Transverse colon (tissue), 4 donors: ENCODE measurements around the gene RIPOR3. TPM values are rescaled to one million over a fixed set of nuclear protein-coding genes. Genes with fewer than 3 reads are reported as not detected.

Experiments used
- DNase-seq: peaks from one replicate; pipeline ENCODE4 v3.0.0-alpha.2; 2019
- H3K27ac ChIP-seq, 4 donors: fragments of 200-600 bp; sonication (generic); 2 replicates each; pipeline ENCODE4 v1.5.1; 2016 to 2018; ENCODE audit warnings: inconsistent platforms in 4 of 4
- H3K27me3 ChIP-seq: fragments of 200-600 bp; sonication (generic); 2 replicates; pipeline ENCODE4 v1.5.1; 2017; ENCODE audit warnings: inconsistent platforms
- H3K36me3 ChIP-seq, 4 donors: fragments of 200-600 bp; sonication (generic); 2 replicates each; pipeline ENCODE4 v1.5.1; 2017 to 2019; ENCODE audit warnings: inconsistent platforms in 4 of 4
- H3K4me1 ChIP-seq, 4 donors: fragments of 200-600 bp; sonication (generic); 2 replicates each; pipeline ENCODE4 v1.5.1; 2017 to 2020; ENCODE audit warnings: inconsistent platforms in 4 of 4
- H3K4me3 ChIP-seq, 4 donors: fragments of 200-600 bp; sonication (generic); 1 replicate in 1 of 4; 2 replicates in 3 of 4; pipeline versions ENCODE4 v1.5.1 to v1.6.1; 2017 to 2019; ENCODE audit warnings: inconsistent platforms in 4 of 4
- H3K9me3 ChIP-seq, 2 donors: fragments of 200-600 bp; sonication (generic); 2 replicates each; pipeline ENCODE4 v1.5.1; 2017 to 2019; ENCODE audit warnings: inconsistent platforms in 2 of 2
- CTCF ChIP-seq, 5 experiments: fragments of 200-600 bp in 3 of 5; fragments of 450-650 bp in 2 of 5; sonication (generic) in 3 of 5; IDR thresholded peaks; 1 replicate in 2 of 5; 2 replicates in 3 of 5; pipeline ENCODE4 v1.5.1; 2016 to 2017; ENCODE audit warnings: antibody characterized with exemption in 5 of 5, inconsistent platforms in 3 of 5, mild to moderate bottlenecking in 2 of 5, moderate library complexity in 1 of 5
- EP300 ChIP-seq: sonication (generic); formaldehyde crosslinking; IDR thresholded peaks from one replicate; pipeline ENCODE4 v1.6.1; 2017; ENCODE audit warnings: antibody characterized with exemption, low read depth
- POLR2A ChIP-seq: fragments of 450-650 bp; IDR thresholded peaks from one replicate; pipeline ENCODE4 v1.6.1; 2016; ENCODE audit warnings: antibody characterized with exemption, mild to moderate bottlenecking, moderate library complexity
- POLR2AphosphoS5 ChIP-seq, 3 donors: sonication (generic); formaldehyde crosslinking; IDR thresholded peaks; one replicate each; pipeline ENCODE4 v1.6.1; 2016; ENCODE audit warnings: antibody characterized with exemption in 3 of 3
- WGBS, 2 donors: methylation state at CpG; one replicate each; pipeline ENCODE4 v1.1.5; 2018; ENCODE audit warnings: low coverage in 1 of 2; 5-methylcytosine and 5-hydroxymethylcytosine counted together
- in situ Hi-C, 4 donors: fragments of 200-750 bp; cut with MboI; loops; one replicate each; pipeline versions ENCODE4 v1.15.0 to v1.15.1; 2017; ENCODE audit warnings: low sequenced_read_pairs in 3 of 4, low pct_ligation_motif_present in 1 of 4, low pct_unique_long_range_greater_than_20kb in 1 of 4
- intact Hi-C: fragments of 100-400 bp; cut with DNase I; formaldehyde crosslinking; loops from one replicate; pipeline ENCODE4 v1.15.1; 2023; ENCODE audit warnings: low total_unique reads
- total RNA-seq, 4 donors: library from RNA; depleted of rRNA; stranded (reverse); fragments of >200 nt; gene quantifications; one replicate each; pipeline ENCODE4 v1.1.0, GENCODE V29; 2016

The RIPOR3 gene
- total RNA-seq, 4 donors from 2014 or later: 4.6 to 15.7 (median 8.7) TPM

GRCh38 chr20:50554694-50555579, 136.4 kb downstream of the RIPOR3 start:
- 91 to 93% methylated on average over 4 of the region's 4 CpGs for WGBS, 2 donors
- Histone ChIP-seq H3K27ac (no peak overlapping the region), H3K27me3 (no peaks in the 10 kb centered on the region), H3K4me3 (no peak overlapping the region), H3K36me3 (no peaks in the 10 kb centered on the region), H3K4me1 (peaks cover 0 to 18% (median 6%) of the 10 kb centered on the region in 4 donors), H3K9me3 (no peaks in the 10 kb centered on the region)
- in situ Hi-C loops: loop anchor here in 1 of 4 donors (10.0 kb wide), 1 partner anchor 50 kb away; no protein-coding TSS in a partner anchor
- no peak for TF ChIP-seq POLR2A
- TF ChIP-seq EP300: no peak
- no peak for TF ChIP-seq CTCF (IDR thresholded peaks at IDR 0.05)
- no peak for TF ChIP-seq POLR2AphosphoS5 (IDR thresholded peaks at IDR 0.05)
- DNase-seq: no peak
- intact Hi-C loops: no loop called here

GRCh38 chr20:50552979-50553378, 138.4 kb downstream of the RIPOR3 start:
- intact Hi-C loops: no loop called here
- DNase-seq: no peak
- no peak overlapping the region for H3K4me3 ChIP-seq
- H3K27ac ChIP-seq: no peak overlapping the region
- peaks cover 0 to 29% (median 13%) of the 10 kb centered on the region in 4 donors for H3K4me1 ChIP-seq
- no peaks in the 10 kb centered on the region for H3K36me3 ChIP-seq
- in situ Hi-C loops: loop anchor here in 1 of 4 donors (10.0 kb wide), 1 partner anchor 48 kb away; no protein-coding TSS in a partner anchor
- no peaks in the 10 kb centered on the region for H3K9me3 ChIP-seq
- no peak for TF ChIP-seq POLR2A
- TF ChIP-seq POLR2AphosphoS5 (IDR thresholded peaks at IDR 0.05): no peak
- no peak for TF ChIP-seq CTCF (IDR thresholded peaks at IDR 0.05)
- TF ChIP-seq EP300: no peak
- WGBS, 2 donors: 89 to 95% methylated on average over 3 of the region's 3 CpGs
- no peaks in the 10 kb centered on the region for H3K27me3 ChIP-seq

GRCh38 chr20:50551288-50551687, 140.1 kb downstream of the RIPOR3 start:
- Histone ChIP-seq H3K4me3 (no peak overlapping the region), H3K9me3 (no peaks in the 10 kb centered on the region), H3K27me3 (no peaks in the 10 kb centered on the region), H3K27ac (no peak overlapping the region), H3K36me3 (no peaks in the 10 kb centered on the region), H3K4me1 (peaks cover 5 to 46% (median 24%) of the 10 kb centered on the region in 4 donors)
- intact Hi-C loops: no loop called here
- in situ Hi-C loops: loop anchor here in 1 of 4 donors (10.0 kb wide), 1 partner anchor 46 kb away; no protein-coding TSS in a partner anchor
- TF ChIP-seq POLR2AphosphoS5 (IDR thresholded peaks at IDR 0.05): no peak
- no peak for DNase-seq
- WGBS, 2 donors: 79 to 92% methylated on average over 4 of the region's 4 CpGs

- H3K27ac ChIP-seq: no peak overlapping the region
- intact Hi-C loops: no loop called here
Measured at GRCh38 chr20:50550531-50550930, 140.8 kb downstream of the RIPOR3 start.

More at GRCh38 chr20:50550531-50550930, 140.8 kb downstream of the RIPOR3 start:
- Histone ChIP-seq H3K27me3 (no peaks in the 10 kb centered on the region), H3K9me3 (no peaks in the 10 kb centered on the region), H3K36me3 (no peaks in the 10 kb centered on the region), H3K4me1 (peaks cover 7 to 53% (median 28%) of the 10 kb centered on the region in 4 donors), H3K4me3 (no peak overlapping the region)
- DNase-seq: no peak
- 80 to 98% methylated on average over 1 to 2 of the region's 2 CpGs for WGBS, 2 donors
- TF ChIP-seq POLR2AphosphoS5 (IDR thresholded peaks at IDR 0.05) (no peak), CTCF (IDR thresholded peaks at IDR 0.05) (no peak), EP300 (no peak), POLR2A (no peak)
- in situ Hi-C loops: loop anchor here in 1 of 4 donors (10.0 kb wide), 1 partner anchor 46 kb away; no protein-coding TSS in a partner anchor
